GM12878 (cell line): ENCODE results near the gene FOXP4. TPM values are rescaled to one million over a fixed set of nuclear protein-coding genes. Genes with fewer than 3 reads are reported as not detected.

Experiments
- ATAC-seq: fragments of 200-7000 bp; cut with Tn5 transposase; 3 replicates; pipeline ENCODE4 v1.9.1; 2020; ENCODE audit warnings: mild to moderate bottlenecking, moderate library complexity
- BruUV-seq: library from RNA; stranded (reverse); fragments of 400-500 nt; replicated peaks from 2 replicates; lab custom pipeline; 2021; lab: Mats Ljungman, UMichigan
- CTCF ChIA-PET: fragments of 300-600 bp; sonication (Branson Sonifier 250); formaldehyde crosslinking; extraction: SDS; loops from one replicate; lab custom pipeline; 2021; ENCODE audit warnings: inconsistent platforms; lab: Yijun Ruan, JAX
- POLR2A ChIA-PET: fragments of 350-600 bp; formaldehyde crosslinking; extraction: SDS; loops from one replicate; lab custom pipeline; 2021; ENCODE audit warnings: inconsistent platforms; lab: Charles Lee
- RAD21 ChIA-PET: fragments of 300-600 bp; sonication (Branson Sonifier 250); formaldehyde crosslinking; loops from one replicate; lab custom pipeline; 2023; ENCODE audit warnings: antibody characterized with exemption; ENCODE audit not compliant: unreplicated experiment; lab: Charles Lee
- SMC1A ChIA-PET: fragments of 300-600 bp; sonication (Branson Sonifier 250); formaldehyde crosslinking; loops from one replicate; lab custom pipeline; 2023; ENCODE audit not compliant: unreplicated experiment, uncharacterized antibody; lab: Charles Lee
- DNase-seq: peaks from one replicate; pipeline ENCODE4 v3.0.0-alpha.2; 2011; ENCODE audit warnings: low read depth, low spot score
- FAIRE-seq: peaks from 3 replicates; lab custom pipeline; 2011; peaks lifted over from hg19 to GRCh38; lab: Jason Lieb, UNC
- H2AFZ ChIP-seq: 2 replicates; pipeline ENCODE4 v1.6.0; 2011; ENCODE audit warnings: low read depth, low read length, control low read depth; ENCODE audit not compliant: control insufficient read depth
- H3K27ac ChIP-seq: 2 replicates; pipeline ENCODE4 v1.5.1; 2011; ENCODE audit warnings: control low read depth; ENCODE audit not compliant: control insufficient read depth, insufficient read depth
- H3K27me3 ChIP-seq, 2 experiments: replicated peaks in 1 of 2; 2 replicates each; pipeline versions ENCODE4 v1.6.0 to v1.6.1; 2011; ENCODE audit warnings: low read length in 1 of 2; ENCODE audit not compliant: control insufficient read depth in 2 of 2, insufficient read depth in 2 of 2
- H3K36me3 ChIP-seq, 2 experiments: 2 replicates each; pipeline ENCODE4 v1.5.1; 2011; ENCODE audit warnings: low read length in 1 of 2; ENCODE audit not compliant: control insufficient read depth in 2 of 2, insufficient read depth in 2 of 2
- H3K4me1 ChIP-seq: 2 replicates; pipeline ENCODE4 v1.6.1; 2011; ENCODE audit warnings: mild to moderate bottlenecking, low read length, moderate library complexity, mixed read lengths; ENCODE audit not compliant: control insufficient read depth, insufficient read depth
- H3K4me2 ChIP-seq: 2 replicates; pipeline ENCODE4 v1.6.0; 2011; ENCODE audit warnings: control low read depth; ENCODE audit not compliant: control insufficient read depth, insufficient read depth
- H3K4me3 ChIP-seq: fragments of 200-600 bp; sonication (generic); 2 replicates; pipeline ENCODE4 v1.5.1; 2016
- H3K79me2 ChIP-seq: 2 replicates; pipeline ENCODE4 v1.6.0; 2011; ENCODE audit warnings: low read length; ENCODE audit not compliant: control insufficient read depth, insufficient read depth
- H3K9ac ChIP-seq: 2 replicates; pipeline ENCODE4 v1.8.0; 2011; ENCODE audit warnings: low read length, control low read depth, mixed read lengths; ENCODE audit not compliant: control insufficient read depth, insufficient read depth
- H3K9me3 ChIP-seq: replicated peaks from 3 replicates; pipeline ENCODE4 v1.5.1; 2011; ENCODE audit warnings: mild to moderate bottlenecking, low read length; ENCODE audit not compliant: control insufficient read depth, insufficient read depth
- H4K20me1 ChIP-seq: 2 replicates; pipeline ENCODE4 v1.6.0; 2011; ENCODE audit not compliant: control insufficient read depth, insufficient read depth
- CBX3 ChIP-seq: fragments of 200-600 bp; sonication (generic); IDR thresholded peaks from 2 replicates; pipeline ENCODE4 v1.6.1; 2016; ENCODE audit warnings: low read depth, borderline replicate concordance
- EED ChIP-seq: sonication (generic); IDR thresholded peaks from 2 replicates; pipeline ENCODE4 v1.6.1; 2016; ENCODE audit warnings: antibody characterized with exemption, low read depth
- FOXM1 ChIP-seq: IDR thresholded peaks from 2 replicates; pipeline ENCODE4 v1.6.1; 2012; ENCODE audit warnings: low read depth, mild to moderate bottlenecking, inconsistent platforms, low read length, moderate library complexity
- IKZF2 ChIP-seq, 2 experiments: fragments of 450-650 bp; IDR thresholded peaks; 2 replicates each; pipeline ENCODE4 v1.6.1; 2017; ENCODE audit warnings: mild to moderate bottlenecking in 2 of 2, moderate library complexity in 2 of 2
- SPI1 ChIP-seq: IDR thresholded peaks from 2 replicates; pipeline ENCODE4 v1.6.1; 2011; ENCODE audit warnings: low read depth, mild to moderate bottlenecking, low read length, moderate library complexity, borderline replicate concordance; ENCODE audit not compliant: insufficient read depth
- TCF12 ChIP-seq: IDR thresholded peaks from 2 replicates; pipeline ENCODE4 v1.6.1; 2011; ENCODE audit warnings: low read depth, mild to moderate bottlenecking, low read length
- YY1 ChIP-seq: IDR thresholded peaks from 2 replicates; pipeline ENCODE4 v1.6.1; 2011; ENCODE audit warnings: low read depth, mild to moderate bottlenecking, low read length
- WGBS: methylation state at CpG from one replicate; pipeline ENCODE4 v1.1.6; 2016; ENCODE audit warnings: low lambda C conversion rate; ENCODE audit not compliant: insufficient replicate concordance, insufficient coverage; ENCODE audit errors: missing lambda C conversion rate; 5-methylcytosine and 5-hydroxymethylcytosine counted together
- in situ Hi-C: fragments of 300-500 bp; cut with MboI; formaldehyde crosslinking; loops from 9 replicates; pipeline ENCODE4 v1.14.3; 2018; ENCODE audit warnings: mixed read lengths
- intact Hi-C: fragments of 100-400 bp; cut with micrococcal nuclease; formaldehyde crosslinking; loops from one replicate; pipeline ENCODE4 v1.14.2; 2022; ENCODE audit not compliant: unreplicated experiment
- polyA plus RNA-seq, 11 experiments: library from polyadenylated mRNA; depleted of rRNA in 4 of 11; unstranded in 6 of 11; stranded (reverse) in 5 of 11; fragments of >200 nt; fragmentation: Nextera tagmentation in 4 of 11; fragmentation: Illumina TruSeq in 1 of 11; extraction: Ambion mirVana in 4 of 11; extraction: Trizol in 1 of 11; gene quantifications; 1 replicate in 1 of 11; 2 replicates in 10 of 11; pipeline versions ENCODE4 v1.2.1 to v1.2.3, GENCODE V29; 2011 to 2016; ENCODE audit warnings: inconsistent platforms in 2 of 11, missing spikeins in 2 of 11, low read depth in 1 of 11
- total RNA-seq, 4 experiments: library from RNA; depleted of rRNA in 3 of 4; stranded (reverse); fragments of >200 nt in 3 of 4; fragmentation: Illumina TruSeq in 1 of 4; extraction: Trizol in 1 of 4; gene quantifications; 2 replicates each; pipeline versions ENCODE4 v1.2.1 to v1.2.3, GENCODE V29; 2013 to 2021
- TF ChIP-seq, protein P1 (sequence below): fragments of 450-650 bp; IDR thresholded peaks from 2 replicates; pipeline ENCODE4 v1.6.1; 2018; ENCODE audit warnings: borderline replicate concordance, mild to moderate bottlenecking; ENCODE audit not compliant: partially characterized antibody
- TF ChIP-seq, protein P2 (sequence below): fragments of 450-650 bp; IDR thresholded peaks from 2 replicates; pipeline ENCODE4 v1.6.1; 2017; ENCODE audit warnings: borderline replicate concordance
- TF ChIP-seq, protein P3 (sequence below): IDR thresholded peaks from 2 replicates; pipeline ENCODE4 v1.6.1; 2012; ENCODE audit warnings: low read depth, low read length, improper control_type of control experiment
- TF ChIP-seq, protein P4 (sequence below): fragments of 450-650 bp; IDR thresholded peaks from 2 replicates; pipeline ENCODE4 v1.6.1; 2016; ENCODE audit warnings: mild to moderate bottlenecking

FOXP4 gene
- total and polyA plus RNA-seq, 10 of the 15 experiments (the other 5 are each of a cell fraction or from before 2014, with no cell fraction given): 0.31 to 46.1 (median 2.3) TPM

DNA sequence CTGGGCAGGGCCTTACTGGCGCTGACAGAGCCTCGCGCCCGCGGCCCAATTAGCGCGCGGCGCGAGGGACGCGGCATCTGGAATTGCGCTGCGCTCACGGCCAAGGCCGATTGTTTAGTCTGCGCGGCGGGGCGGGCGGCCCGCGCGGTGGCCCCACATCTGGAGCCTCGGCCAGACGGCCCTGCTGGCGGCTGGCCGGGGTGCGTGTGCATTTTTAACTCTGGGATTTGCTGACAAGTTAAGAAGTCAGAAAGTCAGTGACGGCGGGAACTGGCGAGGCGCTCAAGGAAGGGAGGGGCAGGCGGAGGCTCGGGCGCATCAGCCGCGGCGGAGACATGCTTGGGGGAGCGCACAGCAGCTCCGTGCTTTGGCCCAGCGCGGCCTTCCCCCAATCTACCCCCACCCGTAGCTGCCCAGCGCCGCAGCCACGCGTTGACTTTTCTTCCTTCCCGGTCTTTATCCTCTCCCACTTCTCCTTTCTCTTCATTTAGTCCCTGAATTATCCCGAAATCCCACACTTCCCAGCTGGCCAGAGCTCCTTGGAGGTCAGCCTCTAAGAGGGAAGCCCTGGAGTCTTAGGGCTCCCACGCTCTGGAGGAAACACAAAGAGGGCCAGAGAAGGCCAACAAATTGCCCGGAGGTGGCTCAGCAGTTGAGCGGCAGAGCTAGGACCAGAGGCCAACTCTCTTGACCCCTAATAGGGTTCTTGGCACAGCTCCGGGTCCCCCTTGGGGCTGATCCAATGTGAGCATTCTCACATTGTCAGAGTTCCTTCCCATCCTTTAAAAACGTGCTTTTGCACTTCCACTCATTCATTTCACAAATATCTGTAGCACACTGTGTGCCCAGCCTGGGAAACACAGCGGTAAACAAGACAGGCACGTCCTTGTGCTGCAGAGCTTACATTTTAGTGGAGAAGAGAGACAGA, 40.8 kb upstream of the FOXP4 start (continued):
- TF ChIP-seq, protein P1, sequence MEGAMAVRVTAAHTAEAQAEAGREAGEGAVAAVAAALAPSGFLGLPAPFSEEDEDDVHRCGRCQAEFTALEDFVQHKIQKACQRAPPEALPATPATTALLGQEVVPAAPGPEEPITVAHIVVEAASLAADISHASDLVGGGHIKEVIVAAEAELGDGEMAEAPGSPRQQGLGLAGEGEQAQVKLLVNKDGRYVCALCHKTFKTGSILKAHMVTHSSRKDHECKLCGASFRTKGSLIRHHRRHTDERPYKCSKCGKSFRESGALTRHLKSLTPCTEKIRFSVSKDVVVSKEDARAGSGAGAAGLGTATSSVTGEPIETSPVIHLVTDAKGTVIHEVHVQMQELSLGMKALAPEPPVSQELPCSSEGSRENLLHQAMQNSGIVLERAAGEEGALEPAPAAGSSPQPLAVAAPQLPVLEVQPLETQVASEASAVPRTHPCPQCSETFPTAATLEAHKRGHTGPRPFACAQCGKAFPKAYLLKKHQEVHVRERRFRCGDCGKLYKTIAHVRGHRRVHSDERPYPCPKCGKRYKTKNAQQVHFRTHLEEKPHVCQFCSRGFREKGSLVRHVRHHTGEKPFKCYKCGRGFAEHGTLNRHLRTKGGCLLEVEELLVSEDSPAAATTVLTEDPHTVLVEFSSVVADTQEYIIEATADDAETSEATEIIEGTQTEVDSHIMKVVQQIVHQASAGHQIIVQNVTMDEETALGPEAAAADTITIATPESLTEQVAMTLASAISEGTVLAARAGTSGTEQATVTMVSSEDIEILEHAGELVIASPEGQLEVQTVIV: no peak
- TF ChIP-seq IKZF2 (IDR thresholded peaks at IDR 0.05): peak; percentile 82 to 83
- TF ChIP-seq FOXM1: no peak
- TF ChIP-seq, protein P2, sequence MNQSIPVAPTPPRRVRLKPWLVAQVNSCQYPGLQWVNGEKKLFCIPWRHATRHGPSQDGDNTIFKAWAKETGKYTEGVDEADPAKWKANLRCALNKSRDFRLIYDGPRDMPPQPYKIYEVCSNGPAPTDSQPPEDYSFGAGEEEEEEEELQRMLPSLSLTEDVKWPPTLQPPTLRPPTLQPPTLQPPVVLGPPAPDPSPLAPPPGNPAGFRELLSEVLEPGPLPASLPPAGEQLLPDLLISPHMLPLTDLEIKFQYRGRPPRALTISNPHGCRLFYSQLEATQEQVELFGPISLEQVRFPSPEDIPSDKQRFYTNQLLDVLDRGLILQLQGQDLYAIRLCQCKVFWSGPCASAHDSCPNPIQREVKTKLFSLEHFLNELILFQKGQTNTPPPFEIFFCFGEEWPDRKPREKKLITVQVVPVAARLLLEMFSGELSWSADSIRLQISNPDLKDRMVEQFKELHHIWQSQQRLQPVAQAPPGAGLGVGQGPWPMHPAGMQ: no peak

DNA sequence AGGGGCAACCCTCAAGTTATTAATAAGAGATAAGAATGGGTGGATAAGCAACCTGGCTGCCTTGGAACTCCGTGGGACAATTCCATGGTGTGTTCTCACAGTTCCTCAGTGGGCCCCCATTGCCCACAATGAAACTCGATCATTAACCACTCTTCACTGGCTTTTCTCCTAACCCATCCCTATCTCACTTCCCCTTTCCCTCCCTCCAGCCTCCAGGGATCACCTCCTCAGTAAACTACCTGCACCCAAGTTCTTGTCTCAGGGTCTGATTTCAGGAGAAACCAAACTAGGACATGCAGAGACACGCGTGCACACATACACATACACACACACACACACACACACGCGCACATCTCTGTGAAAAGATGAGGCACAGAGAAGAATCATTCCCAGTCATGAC, 37.7 kb upstream of the FOXP4 start:
- no TSS peak for BruUV-seq
- CTCF ChIA-PET: interaction anchor here (0.6 kb wide), 1 partner anchor 22 kb away, joined by 3 read pairs; no protein-coding TSS in a partner anchor
- ATAC-seq: no peak
- TF ChIP-seq, protein P3, sequence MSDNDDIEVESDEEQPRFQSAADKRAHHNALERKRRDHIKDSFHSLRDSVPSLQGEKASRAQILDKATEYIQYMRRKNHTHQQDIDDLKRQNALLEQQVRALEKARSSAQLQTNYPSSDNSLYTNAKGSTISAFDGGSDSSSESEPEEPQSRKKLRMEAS: no peak
- peak; percentile 45; the same call in 1 of the 2 replicates for TF ChIP-seq EED
- no peak for TF ChIP-seq YY1
- TF ChIP-seq CBX3: no peak
- TF ChIP-seq SPI1: peak; percentile 73; the same call in 1 of the 2 replicates
- TF ChIP-seq, protein P4, sequence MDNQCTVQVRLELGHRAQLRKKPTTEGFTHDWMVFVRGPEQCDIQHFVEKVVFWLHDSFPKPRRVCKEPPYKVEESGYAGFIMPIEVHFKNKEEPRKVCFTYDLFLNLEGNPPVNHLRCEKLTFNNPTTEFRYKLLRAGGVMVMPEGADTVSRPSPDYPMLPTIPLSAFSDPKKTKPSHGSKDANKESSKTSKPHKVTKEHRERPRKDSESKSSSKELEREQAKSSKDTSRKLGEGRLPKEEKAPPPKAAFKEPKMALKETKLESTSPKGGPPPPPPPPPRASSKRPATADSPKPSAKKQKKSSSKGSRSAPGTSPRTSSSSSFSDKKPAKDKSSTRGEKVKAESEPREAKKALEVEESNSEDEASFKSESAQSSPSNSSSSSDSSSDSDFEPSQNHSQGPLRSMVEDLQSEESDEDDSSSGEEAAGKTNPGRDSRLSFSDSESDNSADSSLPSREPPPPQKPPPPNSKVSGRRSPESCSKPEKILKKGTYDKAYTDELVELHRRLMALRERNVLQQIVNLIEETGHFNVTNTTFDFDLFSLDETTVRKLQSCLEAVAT: 0 out of 2 replicates have a peak, but pooled peaks have one; percentile 34
- no peak for TF ChIP-seq TCF12
- TF ChIP-seq IKZF2 (IDR thresholded peaks at IDR 0.05): peak; percentile 40 to 52; a peak in 2 of 4 replicates

More for the DNA sequence above, 37.7 kb upstream of the FOXP4 start:
- in situ Hi-C loops (no loop called here), intact Hi-C loops (no loop called here)
- no peaks in the 10 kb centered on the region for H4K20me1 ChIP-seq
- no peaks in the 10 kb centered on the region for H3K9me3 ChIP-seq
- peaks cover 3 to 6% of the 10 kb centered on the region in 2 experiments for H3K27me3 ChIP-seq
- peaks cover 24% of the 10 kb centered on the region for H3K4me1 ChIP-seq
- no peak overlapping the region for H3K4me2 ChIP-seq
- ChIA-PET SMC1A (interaction anchor here (0.9 to 2.2 kb wide), 7 partner anchors 9 to 44 kb away, joined by 3 to 7 read pairs (median 5); no protein-coding TSS in a partner anchor), POLR2A (interaction anchor here (1.0 kb wide), 1 partner anchor 24 kb away, joined by 3 read pairs; no protein-coding TSS in a partner anchor), RAD21 (interaction anchor here (1.3 kb wide), 2 partner anchors 8 to 84 kb away, joined by 3 to 4 read pairs; no protein-coding TSS in a partner anchor)
- 81% methylated on average over 6 of the region's 6 CpGs for WGBS
- FAIRE-seq (no peak), DNase-seq (no peak)
- no peak overlapping the region for H3K9ac ChIP-seq
- H3K79me2 ChIP-seq: no peaks in the 10 kb centered on the region
- H3K4me3 ChIP-seq: no peak overlapping the region
- no peak overlapping the region for H2AFZ ChIP-seq
- H3K27ac ChIP-seq: no peak overlapping the region
- H3K36me3 ChIP-seq: no peaks in the 10 kb centered on the region
